Glomerular visceral epithelial cell (primary cell): Measurements from ENCODE around the gene KRTAP5-2.
A peak's percentile ranks its signal among the peaks of the same experiment; 100 is the strongest.

Experiments
- DNase-seq: peaks from one replicate; pipeline ENCODE4 v3.0.0-alpha.2; 2016; ENCODE audit errors: extremely low spot score

KRTAP5-2 gene

GRCh38 chr11:1556278-1556902 is 41.7 kb downstream of the KRTAP5-2 start:
- DNase-seq = no peak

- no peak for DNase-seq
Observed at GRCh38 chr11:1555713-1556153, 42.4 kb downstream of the KRTAP5-2 start.

GRCh38 chr11:1554981-1555712 is 42.9 kb downstream of the KRTAP5-2 start:
- DNase-seq = no peak

GRCh38 chr11:1553808-1554594 is 44.1 kb downstream of the KRTAP5-2 start:
- DNase-seq = no peak

GRCh38 chr11:1549338-1550330 is 48.5 kb downstream of the KRTAP5-2 start:
- no peak for DNase-seq

- peak; percentile 59 for DNase-seq
Observed at GRCh38 chr11:1548221-1549070, 49.6 kb downstream of the KRTAP5-2 start.

- DNase-seq = no peak
Observed at GRCh38 chr11:1547467-1548098, 50.5 kb downstream of the KRTAP5-2 start.
